K562 (cell line): ENCODE measurements around the gene EEF1AKMT4. TPM values are rescaled to one million over a fixed set of nuclear protein-coding genes. Genes with fewer than 3 reads are reported as not detected.

ENCODE experiments used
- ATAC-seq: fragments of 200-7000 bp; cut with Tn5 transposase; 3 replicates; pipeline ENCODE4 v1.9.1; 2020; ENCODE audit warnings: moderate library complexity
- BruUV-seq: library from RNA; stranded (reverse); fragments of 400-500 nt; replicated peaks from 2 replicates; lab custom pipeline; 2021; lab: Mats Ljungman, UMichigan
- CTCF ChIA-PET: fragments of 300-600 bp; formaldehyde crosslinking; extraction: SDS; loops from one replicate; lab custom pipeline; 2021; ENCODE audit warnings: low intra/inter-chr PET ratio; lab: Yijun Ruan, JAX
- POLR2A ChIA-PET: fragments of 300-600, 350-650 bp; sonication (Branson Sonifier 250); formaldehyde crosslinking; extraction: SDS; loops from one replicate; lab custom pipeline; 2021; ENCODE audit warnings: antibody characterized with exemption, inconsistent platforms; lab: Yijun Ruan, JAX
- DNase-seq, 4 experiments: peaks; one replicate each; pipeline versions ENCODE4 v3.0.0 to v3.0.0-alpha.2; 2011 to 2018; ENCODE audit warnings: low spot score in 3 of 4, mixed read lengths in 3 of 4; ENCODE audit errors: extremely low read depth in 1 of 4
- FAIRE-seq: peaks from 2 replicates; lab custom pipeline; 2011; peaks lifted over from hg19 to GRCh38; lab: Jason Lieb, UNC
- H2AFZ ChIP-seq: 2 replicates; pipeline ENCODE4 v1.6.0; 2011; ENCODE audit warnings: low read depth, low read length, control low read depth, inconsistent platforms
- H3K27ac ChIP-seq: fragments of 200-600 bp; 3 replicates; pipeline ENCODE4 v1.8.0; 2011; ENCODE audit warnings: low read depth, mild to moderate bottlenecking, control low read depth, inconsistent platforms, low read length, moderate library complexity, mixed read lengths; ENCODE audit errors: extremely low read depth
- H3K27me3 ChIP-seq, 2 experiments: fragments of 300-600 bp in 1 of 2; 2 replicates in 1 of 2; 3 replicates in 1 of 2; pipeline versions ENCODE4 v1.6.0 to v1.8.0; 2011; ENCODE audit warnings: inconsistent platforms in 2 of 2, low read length in 2 of 2, mild to moderate bottlenecking in 1 of 2, mixed read lengths in 1 of 2, moderate library complexity in 1 of 2; ENCODE audit not compliant: control insufficient read depth in 2 of 2, insufficient read depth in 2 of 2
- H3K36me3 ChIP-seq: fragments of 300-600 bp; 3 replicates; pipeline ENCODE4 v1.8.0; 2011; ENCODE audit warnings: mild to moderate bottlenecking, low read length, inconsistent platforms; ENCODE audit not compliant: control insufficient read depth, insufficient read depth
- H3K4me1 ChIP-seq, 2 experiments: fragments of 200-600 bp in 1 of 2; replicated peaks in 1 of 2; 2 replicates in 1 of 2; 3 replicates in 1 of 2; pipeline versions ENCODE4 v1.5.1 to v1.8.0; 2011; ENCODE audit warnings: inconsistent platforms in 2 of 2, low read length in 2 of 2, mild to moderate bottlenecking in 1 of 2, mixed read lengths in 1 of 2, moderate library complexity in 1 of 2; ENCODE audit not compliant: control insufficient read depth in 2 of 2, insufficient read depth in 2 of 2
- H3K4me2 ChIP-seq: 2 replicates; pipeline ENCODE4 v1.6.1; 2011; ENCODE audit warnings: low read length, control low read depth, inconsistent platforms, mixed read lengths; ENCODE audit not compliant: insufficient read depth
- H3K4me3 ChIP-seq: fragments of 200-600 bp; sonication (generic), shearing (Covaris generic); 2 replicates; pipeline ENCODE4 v1.5.1; 2016; ENCODE audit warnings: control low read depth, inconsistent platforms
- H3K79me2 ChIP-seq: fragments of 200-600 bp; 3 replicates; pipeline ENCODE4 v1.8.0; 2011; ENCODE audit warnings: low read length, inconsistent platforms; ENCODE audit not compliant: control insufficient read depth, insufficient read depth
- H3K9ac ChIP-seq, 2 experiments: 2 replicates each; pipeline versions ENCODE4 v1.6.0 to v1.6.1; 2011; ENCODE audit warnings: low read depth in 2 of 2, low read length in 2 of 2, control low read depth in 1 of 2, inconsistent platforms in 1 of 2, mild to moderate bottlenecking in 1 of 2, mixed read lengths in 1 of 2; ENCODE audit not compliant: insufficient read depth in 1 of 2
- H3K9me1 ChIP-seq: one replicate; pipeline ENCODE4 v1.6.0; 2011; ENCODE audit warnings: inconsistent platforms, mild to moderate bottlenecking, low read length, moderate library complexity; ENCODE audit not compliant: control insufficient read depth, insufficient read depth
- H3K9me3 ChIP-seq: replicated peaks from 2 replicates; pipeline ENCODE4 v1.5.1; 2011; ENCODE audit warnings: low read depth, low read length, inconsistent platforms; ENCODE audit not compliant: control insufficient read depth, insufficient read depth
- H4K20me1 ChIP-seq: replicated peaks from 2 replicates; pipeline ENCODE4 v1.6.1; 2011; ENCODE audit warnings: low read length, inconsistent platforms, mixed read lengths; ENCODE audit not compliant: control insufficient read depth, insufficient read depth
- ASH1L ChIP-seq: fragments of 450-650 bp; IDR thresholded peaks from 2 replicates; pipeline ENCODE4 v1.6.1; 2018; ENCODE audit warnings: borderline replicate concordance, mild to moderate bottlenecking, low read depth; ENCODE audit not compliant: partially characterized antibody
- CBFB ChIP-seq: sonication (generic); formaldehyde crosslinking; IDR thresholded peaks from 2 replicates; pipeline ENCODE4 v1.4.0; 2020; ENCODE audit warnings: mild to moderate bottlenecking, missing genetic modification reagents
- GATAD2A ChIP-seq: fragments of 450-650 bp; IDR thresholded peaks from 2 replicates; pipeline ENCODE4 v1.6.1; 2017
- NELFE ChIP-seq: IDR thresholded peaks from 2 replicates; pipeline ENCODE4 v1.6.1; 2011; ENCODE audit warnings: mild to moderate bottlenecking; ENCODE audit not compliant: insufficient read depth, insufficient read length
- SMARCA4 ChIP-seq: fragments of 450-650 bp; IDR thresholded peaks from 2 replicates; pipeline ENCODE4 v1.6.1; 2016
- ZNF561 ChIP-seq: fragments of 450-650 bp; formaldehyde crosslinking; conservative IDR thresholded peaks from 2 replicates; pipeline ENCODE4 v1.4.0; 2020; ENCODE audit warnings: mild to moderate bottlenecking, moderate library complexity
- ZNF586 ChIP-seq: fragments of 450-650 bp; formaldehyde crosslinking; conservative IDR thresholded peaks from 2 replicates; pipeline ENCODE4 v1.4.0; 2020; ENCODE audit warnings: mild to moderate bottlenecking, moderate library complexity
- WGBS: fragments of 100-300 bp; shearing (Covaris generic); methylation state at CpG from one replicate; pipeline ENCODE4 v1.1.6; 2016; ENCODE audit warnings: low coverage, mixed read lengths; ENCODE audit not compliant: insufficient coverage; ENCODE audit errors: missing lambda C conversion rate; 5-methylcytosine and 5-hydroxymethylcytosine counted together
- in situ Hi-C: fragments of 300-500 bp; cut with MboI; formaldehyde crosslinking; loops from 4 replicates; pipeline ENCODE4 v1.15.0; 2018; ENCODE audit warnings: inconsistent platforms, mixed read lengths
- intact Hi-C: fragments of 100-400 bp; cut with micrococcal nuclease; formaldehyde crosslinking; loops from 2 replicates; pipeline ENCODE4 v1.14.2; 2022
- polyA plus RNA-seq, 8 experiments: library from polyadenylated mRNA; depleted of rRNA in 4 of 8; stranded (reverse) in 5 of 8; unstranded in 3 of 8; fragments of >200 nt; fragmentation: Nextera tagmentation in 2 of 8; fragmentation: Illumina TruSeq in 1 of 8; extraction: Ambion mirVana in 2 of 8; extraction: Trizol in 1 of 8; gene quantifications; 2 replicates each; pipeline versions ENCODE4 v1.2.1 to v1.2.3, GENCODE V29; 2011 to 2014; ENCODE audit warnings: inconsistent platforms in 1 of 8, missing spikeins in 1 of 8
- total RNA-seq, 7 experiments: library from RNA; depleted of rRNA in 6 of 7; stranded (reverse); fragments of >200 nt in 6 of 7; fragmentation: Illumina TruSeq in 2 of 7; extraction: Trizol in 2 of 7; gene quantifications; 2 replicates each; pipeline versions ENCODE4 v1.2.1 to v1.2.3, GENCODE V29; 2011 to 2021; ENCODE audit warnings: low replicate concordance in 1 of 7

The EEF1AKMT4 gene
- total and polyA plus RNA-seq, 9 of the 15 experiments (the other 6 are each of a cell fraction or from before 2014, with no cell fraction given), result 10.3 to 49.4 (median 18.9) TPM

DNA sequence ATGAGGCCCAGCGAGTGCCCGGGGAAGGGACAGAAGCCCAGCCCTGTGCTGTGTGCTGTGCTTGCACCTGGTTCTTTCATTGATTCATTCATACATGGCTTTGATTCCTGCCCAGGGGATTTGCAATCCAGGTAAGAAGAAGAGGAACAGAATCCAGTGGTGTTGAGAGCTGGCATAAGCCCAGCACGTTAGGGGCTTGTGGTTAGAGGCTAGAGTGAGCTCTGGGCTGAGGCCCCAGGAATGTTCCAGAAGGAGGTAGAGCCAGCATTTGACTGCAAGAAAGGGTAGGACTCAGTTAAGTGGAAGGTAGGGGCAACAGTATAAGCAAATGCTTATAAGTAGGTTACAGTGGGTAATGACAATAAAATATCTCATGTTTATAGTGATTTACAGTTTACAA is 17.8 kb upstream of the EEF1AKMT4 start:
- H3K9me3 ChIP-seq, result no peaks in the 10 kb centered on the region
- 7% methylated on average over 3 of the region's 3 CpGs for WGBS
- no peak for FAIRE-seq
- no peak overlapping the region for H3K4me2 ChIP-seq
- H4K20me1 ChIP-seq, result peaks cover 15% of the 10 kb centered on the region
- H3K9ac ChIP-seq, result no peak overlapping the region
- peaks cover 44 to 69% of the 10 kb centered on the region in 2 experiments for H3K27me3 ChIP-seq
- no peak for DNase-seq
- H3K4me1 ChIP-seq, result peaks cover 0 to 39% of the 10 kb centered on the region in 2 experiments; a peak in 3 of 5 replicates
- ChIA-PET POLR2A (no interaction called here), CTCF (no interaction called here)
- intact Hi-C loops (no loop called here), in situ Hi-C loops (no loop called here)
- no peak for ATAC-seq
- H3K79me2 ChIP-seq, result no peaks in the 10 kb centered on the region
- BruUV-seq, result no TSS peak
- TF ChIP-seq CBFB, result no peak
- no peak for TF ChIP-seq GATAD2A
- TF ChIP-seq ZNF586 (CRISPR knock-in tag), result no peak
- no peak for TF ChIP-seq NELFE
- TF ChIP-seq SMARCA4, result no peak
- no peak for TF ChIP-seq ZNF561
- no peak for TF ChIP-seq ASH1L
- no peak overlapping the region for H3K4me3 ChIP-seq
- H3K9me1 ChIP-seq, result no peaks in the 10 kb centered on the region
- H3K27ac ChIP-seq, result no peak overlapping the region
- no peak overlapping the region for H2AFZ ChIP-seq
- H3K36me3 ChIP-seq, result no peaks in the 10 kb centered on the region
